Breast epithelium (tissue), 4 donors: ENCODE results near the gene CTDSP1. TPM values are rescaled to one million over a fixed set of nuclear protein-coding genes. Genes with fewer than 3 reads are reported as not detected.

Experiments
- DNase-seq, 2 donors: peaks; one replicate each; pipeline ENCODE4 v3.0.0-alpha.2; 2019; ENCODE audit warnings: low spot score in 2 of 2
- H3K27ac ChIP-seq, 2 donors: fragments of 200-600 bp; sonication (generic) in 1 of 2; one replicate each; pipeline ENCODE4 v1.5.1; 2016 to 2019; ENCODE audit warnings: mild to moderate bottlenecking in 1 of 2
- H3K27me3 ChIP-seq, 2 donors: fragments of 200-600 bp; sonication (generic) in 1 of 2; one replicate each; pipeline versions ENCODE4 v1.5.1 to v1.6.0; 2017 to 2019; ENCODE audit warnings: control low read depth in 1 of 2, mild to moderate bottlenecking in 1 of 2
- H3K36me3 ChIP-seq: fragments of 200-600 bp; one replicate; pipeline ENCODE4 v1.5.1; 2019
- H3K4me1 ChIP-seq, 2 donors: fragments of 200-600 bp; sonication (generic); one replicate each; pipeline ENCODE4 v1.5.1; 2016 to 2019; ENCODE audit warnings: control low read depth in 1 of 2
- H3K4me3 ChIP-seq, 3 donors: fragments of 200-600 bp; sonication (generic); 1 replicate in 2 of 3; 2 replicates in 1 of 3; pipeline ENCODE4 v1.5.1; 2016 to 2019; ENCODE audit warnings: mild to moderate bottlenecking in 3 of 3, moderate library complexity in 2 of 3
- H3K9me3 ChIP-seq, 2 donors: fragments of 200-600 bp; sonication (generic) in 1 of 2; one replicate each; pipeline ENCODE4 v1.5.1; 2016 to 2019; ENCODE audit warnings: control low read depth in 1 of 2
- CTCF ChIP-seq, 3 donors: fragments of 450-650 bp; IDR thresholded peaks; one replicate each; pipeline ENCODE4 v1.5.1; 2016 to 2017; ENCODE audit warnings: antibody characterized with exemption in 3 of 3, mild to moderate bottlenecking in 3 of 3, moderate library complexity in 3 of 3
- POLR2A ChIP-seq: fragments of 450-650 bp; IDR thresholded peaks from one replicate; pipeline ENCODE4 v1.6.1; 2016; ENCODE audit warnings: antibody characterized with exemption, mild to moderate bottlenecking, moderate library complexity
- POLR2AphosphoS5 ChIP-seq, 3 donors: sonication (generic); formaldehyde crosslinking; IDR thresholded peaks; one replicate each; pipeline ENCODE4 v1.6.1; 2017; ENCODE audit warnings: antibody characterized with exemption in 3 of 3
- intact Hi-C: fragments of 100-400 bp; cut with DNase I; formaldehyde crosslinking; loops from one replicate; pipeline ENCODE4 v1.15.1; 2023; ENCODE audit warnings: low total_unique reads
- total RNA-seq, 3 donors: library from RNA; depleted of rRNA; stranded (reverse); fragments of >200 nt; gene quantifications; one replicate each; pipeline ENCODE4 v1.1.0, GENCODE V29; 2016

The CTDSP1 gene
- total RNA-seq, 3 donors from 2014 or later, result 83.9 to 113 (median 95.9) TPM

- Histone ChIP-seq H3K27me3 (no peaks in the 10 kb centered on the region), H3K9me3 (no peaks in the 10 kb centered on the region), H3K4me3 (no peak overlapping the region), H3K27ac (peak overlapping the region; percentile 21 to 97), H3K4me1 (peaks cover 0 to 3% of the 10 kb centered on the region in 2 donors), H3K36me3 (no peaks in the 10 kb centered on the region)
- TF ChIP-seq POLR2A, result no peak
- TF ChIP-seq CTCF (IDR thresholded peaks at IDR 0.05), result no peak
- TF ChIP-seq POLR2AphosphoS5 (IDR thresholded peaks at IDR 0.05), result no peak
- intact Hi-C loops, result no loop called here
- no peak for DNase-seq
Observed at GRCh38 chr2:218394298-218395089, 5.2 kb upstream of the CTDSP1 start.

- Histone ChIP-seq H3K9me3 (no peaks in the 10 kb centered on the region), H3K4me1 (peaks cover 0 to 3% of the 10 kb centered on the region in 2 donors), H3K36me3 (no peaks in the 10 kb centered on the region), H3K4me3 (no peak overlapping the region), H3K27ac (peak overlapping the region; percentile 21 to 97), H3K27me3 (no peaks in the 10 kb centered on the region)
- intact Hi-C loops, result no loop called here
- no peak for DNase-seq
- TF ChIP-seq POLR2AphosphoS5 (IDR thresholded peaks at IDR 0.05), result no peak
- no peak for TF ChIP-seq CTCF (IDR thresholded peaks at IDR 0.05)
- no peak for TF ChIP-seq POLR2A
Observed at GRCh38 chr2:218395090-218395444, 4.6 kb upstream of the CTDSP1 start.

- H3K4me1 ChIP-seq, result peaks cover 0 to 3% of the 10 kb centered on the region in 2 donors
- TF ChIP-seq POLR2A, result no peak
- no peak for TF ChIP-seq POLR2AphosphoS5 (IDR thresholded peaks at IDR 0.05)
- no peak for TF ChIP-seq CTCF (IDR thresholded peaks at IDR 0.05)
- no peak for DNase-seq
- H3K36me3 ChIP-seq, result no peaks in the 10 kb centered on the region
- intact Hi-C loops, result no loop called here
- peak overlapping the region; percentile 97 to 99 for H3K27ac ChIP-seq
- peak overlapping the region; percentile 97 to 100 (median 98) for H3K4me3 ChIP-seq
- H3K27me3 ChIP-seq, result no peaks in the 10 kb centered on the region
- H3K9me3 ChIP-seq, result no peaks in the 10 kb centered on the region
Observed at GRCh38 chr2:218395456-218395825, 4.2 kb upstream of the CTDSP1 start.

- H3K27ac ChIP-seq, result peak overlapping the region; percentile 97 to 99
- H3K27me3 ChIP-seq, result no peaks in the 10 kb centered on the region
- TF ChIP-seq POLR2AphosphoS5 (IDR thresholded peaks at IDR 0.05) (peak in 2 of 3 donors; percentile 85 to 91), POLR2A (peak; percentile 20), CTCF (IDR thresholded peaks at IDR 0.05) (peak; percentile 89 to 96 (median 93))
- no peaks in the 10 kb centered on the region for H3K9me3 ChIP-seq
- intact Hi-C loops, result loop anchor here (2.0 kb wide), 1 partner anchor 103 kb away; the partner anchor contains the start of gene TMBIM1
- H3K4me3 ChIP-seq, result peak overlapping the region; percentile 97 to 100 (median 98)
- no peaks in the 10 kb centered on the region for H3K36me3 ChIP-seq
- peak; percentile 90 to 94 for DNase-seq
- H3K4me1 ChIP-seq, result peaks cover 2 to 3% of the 10 kb centered on the region in 2 donors
Observed at GRCh38 chr2:218395826-218396687, 3.6 kb upstream of the CTDSP1 start.
